Dermis microvascular lymphatic vessel endothelial cell (primary cell): ENCODE measurements around the gene PDS5B. TPM values are rescaled to one million over a fixed set of nuclear protein-coding genes. Genes with fewer than 3 reads are reported as not detected.
A peak's percentile ranks its signal among the peaks of the same experiment; 100 is the strongest.

Experiments used
- DNase-seq, 2 donors: peaks; one replicate each; pipeline versions ENCODE4 v3.0.0 to v3.0.0-alpha.2; 2010; ENCODE audit warnings: low read depth in 2 of 2
- total RNA-seq: library from RNA; depleted of rRNA; stranded (reverse); fragments of >200 nt; gene quantifications from 2 replicates; pipeline ENCODE4 v1.2.1, GENCODE V29; 2014

PDS5B gene
- total RNA-seq, 1 donor from 2014 or later: 17.1 TPM

GRCh38 chr13:32590266-32590665 lies 4.0 kb downstream of the PDS5B start:
- no peak for DNase-seq

DNA sequence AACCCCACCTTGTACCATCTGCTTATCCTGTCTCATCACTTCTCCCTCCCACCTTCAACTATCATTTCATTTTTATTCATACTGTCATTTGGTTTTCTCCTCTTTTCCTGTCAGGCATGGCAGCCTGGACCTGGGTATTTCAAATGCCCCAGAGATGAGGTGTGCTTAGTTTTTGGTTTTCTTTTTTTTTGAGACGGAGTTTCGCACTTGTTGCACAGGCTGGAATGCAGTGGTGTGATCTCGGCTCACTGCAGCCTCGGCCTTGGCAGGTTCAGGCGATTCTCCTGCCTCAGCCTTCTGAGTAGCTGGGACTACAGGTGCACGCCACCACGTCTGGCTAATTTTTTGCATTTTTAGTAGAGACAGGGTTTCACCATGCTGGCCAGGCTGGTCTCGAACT lies 5.8 kb downstream of the PDS5B start:
- DNase-seq: no peak

DNA sequence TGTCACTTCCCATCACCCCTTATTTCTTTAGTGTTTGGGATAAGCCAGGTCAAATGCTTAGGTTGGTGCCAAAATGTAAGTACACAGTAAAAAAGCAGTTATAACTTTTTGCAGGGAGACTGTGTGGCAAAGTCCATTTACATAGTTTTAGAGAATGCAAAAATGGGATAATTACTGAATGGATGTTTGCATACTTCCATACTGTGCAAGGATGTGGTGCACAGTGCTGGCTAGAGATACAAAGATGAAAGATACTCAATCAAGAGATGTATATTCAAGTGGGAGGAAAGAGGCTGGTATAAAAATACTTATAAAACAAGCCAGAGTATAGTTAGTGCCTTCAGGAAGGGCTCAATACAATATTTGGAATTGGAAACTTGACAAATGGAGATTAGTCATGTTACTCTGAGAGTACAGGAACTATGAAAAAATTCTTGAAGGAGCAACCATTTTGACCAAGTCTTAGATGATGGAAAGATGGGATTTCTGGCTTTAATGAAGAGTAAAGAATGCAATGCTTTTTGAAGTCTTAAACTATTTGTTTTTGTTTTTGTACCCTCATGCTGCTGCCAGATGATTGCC lies 8.0 kb downstream of the PDS5B start:
- DNase-seq: no peak

- no peak for DNase-seq
Measured at GRCh38 chr13:32595306-32595705, 9.1 kb downstream of the PDS5B start.

DNA sequence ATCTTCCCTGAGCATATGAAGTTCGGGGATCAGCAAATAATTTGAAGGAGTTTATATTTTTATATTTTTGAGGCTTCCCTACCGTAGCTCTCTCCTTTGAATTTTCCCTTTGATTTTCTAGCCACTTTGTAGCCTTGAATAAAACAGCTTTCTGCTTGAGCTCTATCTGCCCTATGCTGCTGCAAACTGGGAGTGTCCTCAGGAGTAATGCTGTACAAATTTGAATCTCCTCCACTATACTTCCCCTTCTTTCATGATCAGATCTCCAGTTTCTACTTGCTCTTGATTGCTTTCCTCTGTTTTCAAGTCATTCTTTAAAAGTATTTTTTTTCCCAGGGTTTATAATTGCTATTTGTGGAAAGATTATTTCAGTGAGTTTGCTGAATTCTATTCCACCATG lies 14.6 kb downstream of the PDS5B start:
- DNase-seq: no peak

DNA sequence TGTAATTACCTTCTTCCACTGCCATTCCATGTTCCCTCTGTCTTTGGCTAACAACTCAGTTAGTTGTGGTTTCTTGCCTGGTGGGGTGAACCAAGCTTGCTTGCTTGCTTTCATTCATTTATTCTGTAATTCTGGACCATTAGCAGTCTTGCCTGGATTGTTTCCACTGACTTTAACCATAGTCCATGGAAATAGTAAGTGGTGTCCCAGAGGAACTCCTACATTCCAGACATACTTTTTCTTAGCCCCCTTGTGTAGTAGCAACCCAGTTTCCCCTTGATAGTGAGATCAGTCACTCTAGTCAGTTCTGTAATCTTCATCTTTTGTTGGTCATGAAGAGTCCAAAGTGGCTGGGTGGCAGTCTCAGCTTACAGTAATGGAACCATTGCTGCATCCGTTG lies 23.2 kb downstream of the PDS5B start:
- no peak for DNase-seq

GRCh38 chr13:32610538-32610937 lies 24.3 kb downstream of the PDS5B start:
- DNase-seq: no peak

- no peak for DNase-seq
Measured at GRCh38 chr13:32610977-32611376, 24.7 kb downstream of the PDS5B start.

DNA sequence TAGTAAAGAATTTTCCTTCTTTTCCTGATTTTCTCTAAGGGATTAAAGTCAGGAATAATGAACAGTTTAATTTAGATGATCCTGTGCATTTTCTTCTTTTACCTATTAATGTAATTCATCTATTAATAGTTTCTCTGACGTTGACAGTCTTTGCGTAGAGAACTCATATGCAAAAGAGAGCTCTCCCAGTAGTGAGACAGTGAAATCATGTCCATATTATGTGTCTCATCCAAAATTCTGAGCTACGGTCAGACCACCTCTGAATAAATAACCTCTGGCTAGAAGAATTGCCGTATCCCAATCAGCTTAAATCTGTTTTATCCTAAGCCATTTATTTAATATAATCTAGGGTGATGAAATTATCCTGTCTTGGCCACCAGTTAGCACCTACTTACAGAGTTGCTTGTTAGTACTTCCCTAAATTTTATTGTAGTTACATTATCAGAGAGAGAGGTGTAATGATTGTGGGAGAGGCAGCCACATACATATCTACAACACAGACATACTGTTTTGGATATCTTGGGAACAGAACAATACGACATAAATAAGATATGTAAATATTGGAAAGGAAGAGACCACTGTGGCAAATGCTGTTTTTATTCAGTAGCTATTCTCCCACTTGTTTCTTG lies 30.7 kb downstream of the PDS5B start:
- DNase-seq: no peak

DNA sequence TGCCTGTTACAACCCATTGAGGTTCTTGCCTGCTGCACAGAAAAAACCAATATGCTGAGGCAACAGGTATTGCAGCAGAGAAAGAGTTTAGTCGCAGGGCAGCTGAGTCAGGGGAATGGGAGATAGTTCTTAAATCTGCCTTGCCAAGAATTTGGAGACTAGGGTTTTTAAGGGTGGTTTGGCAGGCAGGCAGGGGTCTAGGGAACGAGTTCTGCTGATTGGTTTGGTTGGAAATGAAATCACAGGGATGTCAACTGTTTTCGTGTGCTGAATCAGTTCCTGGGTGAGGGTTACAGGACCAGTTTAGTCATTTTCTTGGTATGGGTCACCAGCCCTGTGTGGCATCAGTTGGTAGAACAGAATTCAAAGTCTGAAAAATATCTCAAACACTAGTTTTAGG lies 36.6 kb downstream of the PDS5B start:
- no peak for DNase-seq

- no peak for DNase-seq
Measured at GRCh38 chr13:32624441-32624840, 38.2 kb downstream of the PDS5B start.

DNA sequence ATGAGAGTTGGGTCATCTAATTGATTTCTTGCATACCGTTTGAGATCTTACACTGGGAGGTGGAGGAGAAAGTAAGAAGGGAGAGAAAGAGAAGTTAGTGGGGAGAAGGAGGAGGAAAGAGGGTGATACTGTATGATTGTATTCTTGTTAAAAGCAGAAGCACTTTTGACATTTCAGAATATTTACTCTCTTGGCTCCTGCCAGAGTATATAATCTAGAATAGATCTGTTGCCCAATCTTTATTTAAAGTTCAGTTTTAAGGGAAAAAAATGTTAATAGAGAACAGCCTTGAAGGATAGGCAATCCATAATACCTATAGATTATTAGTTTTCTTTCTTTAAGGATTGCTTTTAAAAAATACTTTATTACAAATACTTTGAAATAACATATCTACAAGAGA lies 41.5 kb downstream of the PDS5B start:
- DNase-seq: no peak

- no peak for DNase-seq
Measured at GRCh38 chr13:32629313-32629712, 43.1 kb downstream of the PDS5B start.

GRCh38 chr13:32629866-32630265 lies 43.6 kb downstream of the PDS5B start:
- no peak for DNase-seq

DNA sequence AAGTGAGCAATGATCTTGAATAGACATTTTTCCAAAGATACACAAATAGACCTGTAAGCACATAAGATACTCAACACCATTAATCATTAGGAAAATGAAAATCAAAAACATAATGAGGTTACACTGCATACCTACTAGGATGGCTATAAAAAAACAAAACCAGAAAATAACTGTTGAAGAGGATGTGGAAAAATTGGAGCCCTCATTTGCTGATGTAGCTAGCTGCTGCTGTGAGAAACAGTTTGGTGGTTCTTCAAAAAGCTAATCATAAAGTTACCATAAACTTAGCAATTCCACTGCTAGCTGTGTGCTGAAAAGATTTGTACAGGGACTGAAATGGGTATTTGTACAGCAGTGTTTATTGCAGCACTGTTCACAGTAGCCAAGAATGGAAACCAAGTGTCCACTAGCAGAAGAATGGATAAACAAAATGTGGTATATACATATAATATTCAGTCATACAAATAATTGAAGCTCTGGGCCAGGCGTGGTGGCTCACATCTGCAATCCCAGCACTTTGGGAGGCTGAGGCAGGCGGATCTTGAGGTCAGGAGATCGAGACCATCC lies 46.2 kb downstream of the PDS5B start:
- DNase-seq: no peak

- no peak for DNase-seq
Measured at GRCh38 chr13:32636711-32637110, 50.5 kb downstream of the PDS5B start.

- DNase-seq: no peak
Measured at GRCh38 chr13:32638739-32639138, 52.5 kb downstream of the PDS5B start.

DNA sequence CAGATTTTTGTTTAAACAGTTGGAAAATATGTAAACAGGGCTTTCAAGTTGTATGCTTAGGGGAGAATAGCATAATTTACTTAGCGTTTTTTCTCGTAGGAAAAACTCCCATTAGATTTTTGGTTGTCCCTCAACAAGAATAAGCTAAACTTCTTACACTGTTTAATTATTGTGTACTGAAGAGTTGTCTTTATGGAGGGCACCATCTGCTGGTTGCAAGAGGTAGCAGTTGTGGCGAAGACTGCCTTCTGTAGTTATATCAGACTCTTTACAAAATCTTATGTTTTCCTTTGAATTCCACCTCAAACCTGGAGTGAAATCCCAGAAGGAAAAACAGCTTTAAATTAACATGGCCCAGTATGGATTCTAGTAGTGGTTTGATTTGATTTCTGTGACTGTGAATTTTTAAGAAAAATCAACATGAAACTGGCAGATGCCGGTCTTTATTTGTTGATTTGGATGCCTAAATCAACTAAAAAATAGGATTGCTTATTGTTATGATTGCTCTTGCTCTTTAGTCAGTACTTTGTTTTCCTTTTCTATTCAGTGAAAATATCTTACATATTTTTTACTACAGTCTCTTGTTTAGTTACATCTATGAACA lies 53.4 kb downstream of the PDS5B start:
- DNase-seq: peak; percentile 34 to 73

DNA sequence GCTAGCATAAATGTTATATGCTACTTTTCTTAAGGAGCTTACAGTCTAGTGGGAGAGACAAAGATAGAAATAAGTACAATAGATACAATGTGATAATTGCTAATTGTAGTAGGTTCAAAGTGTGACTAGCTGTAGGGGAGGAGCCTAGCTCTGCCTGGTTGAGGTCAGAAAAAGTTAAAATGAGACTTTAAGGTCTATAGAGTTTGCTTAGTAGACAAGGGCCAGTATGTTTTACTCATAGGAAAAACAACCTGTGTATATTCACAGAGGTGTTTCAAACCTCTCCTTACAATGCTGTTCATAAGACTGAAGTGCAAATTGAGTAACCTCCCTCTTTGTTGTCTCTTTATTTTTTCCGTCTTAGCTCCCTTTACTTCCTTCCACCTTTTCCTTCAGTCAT lies 56.1 kb downstream of the PDS5B start:
- no peak for DNase-seq

GRCh38 chr13:32642858-32643257 lies 56.6 kb downstream of the PDS5B start:
- no peak for DNase-seq

DNA sequence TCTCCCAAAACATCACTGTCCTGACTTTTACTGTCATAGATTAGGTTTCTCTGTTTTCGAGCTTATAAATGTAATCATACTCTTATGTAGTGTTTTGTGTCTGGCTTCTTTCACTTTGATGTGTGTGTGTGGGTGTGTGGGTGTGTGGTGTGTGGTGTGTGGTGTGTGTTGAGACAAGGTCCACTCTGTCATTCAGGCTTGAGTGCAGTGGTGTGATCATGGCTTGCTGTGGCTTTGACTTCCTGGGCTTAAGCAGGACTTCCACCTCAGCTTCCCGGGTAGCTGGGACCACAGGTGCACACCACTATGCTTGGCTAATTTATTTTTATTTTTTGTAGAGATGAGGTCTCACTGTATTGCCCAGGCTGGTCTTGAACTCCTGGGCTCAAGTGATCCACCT lies 59.6 kb downstream of the PDS5B start:
- no peak for DNase-seq

DNA sequence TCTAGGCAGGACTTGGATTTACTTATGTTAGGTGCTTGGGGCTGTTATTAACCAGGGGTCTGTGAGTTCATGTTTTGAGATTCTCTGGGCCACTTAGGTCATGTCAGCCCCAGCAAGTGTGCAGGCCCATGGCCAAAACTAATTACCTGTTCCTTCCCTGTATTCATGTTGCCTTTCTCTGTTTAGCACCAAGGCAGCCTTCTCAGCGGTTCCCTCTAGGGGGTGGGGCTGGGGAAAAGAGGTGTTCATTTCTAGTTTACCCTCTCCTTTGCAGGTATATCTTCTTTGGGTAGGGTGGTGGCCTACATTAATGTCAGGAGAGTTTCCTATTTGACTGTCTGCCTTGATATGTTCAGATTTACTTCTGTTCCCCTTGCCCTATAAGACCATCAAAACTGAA lies 61.7 kb downstream of the PDS5B start:
- no peak for DNase-seq

DNA sequence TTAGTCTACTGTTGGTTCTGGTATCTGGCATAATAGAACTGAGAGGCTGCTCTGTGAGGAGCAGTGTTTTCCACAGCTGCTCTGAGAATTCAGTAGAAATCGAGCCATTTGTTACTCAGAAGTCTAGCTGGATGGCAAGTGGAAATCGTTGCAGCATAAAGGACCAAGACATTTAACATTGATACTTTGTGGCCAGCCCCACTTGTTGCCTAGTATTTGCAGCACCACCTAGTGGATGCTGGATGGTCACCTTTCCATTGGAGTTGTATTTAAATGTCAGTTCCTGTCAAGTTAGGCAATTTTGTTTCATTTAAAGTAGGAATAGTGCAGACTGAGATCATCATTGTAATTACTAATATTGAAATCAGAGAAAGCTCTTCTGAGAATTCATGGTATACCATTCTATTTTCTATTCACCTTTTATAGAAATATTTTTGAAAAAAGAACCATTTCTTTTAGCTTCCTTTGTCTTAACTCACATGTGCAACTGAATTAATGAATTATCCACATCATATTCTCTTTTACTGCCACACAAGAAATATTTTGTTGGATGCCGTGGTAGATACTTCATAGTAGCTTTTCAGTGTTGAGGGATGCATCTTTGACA lies 64.6 kb downstream of the PDS5B start:
- DNase-seq: peak; percentile 50 to 78
